Neural progenitor cell (in vitro differentiated cells): ENCODE data around the gene TGFBR2.

Source experiments
- CTCF ChIP-seq: fragments of 200-600 bp; sonication (generic); IDR thresholded peaks from 2 replicates; pipeline ENCODE4 v1.5.1; 2017; ENCODE audit warnings: antibody characterized with exemption, mild to moderate bottlenecking
- EZH2 ChIP-seq: fragments of 200-600 bp; sonication (generic); IDR thresholded peaks from 2 replicates; pipeline ENCODE4 v1.6.1; 2017; ENCODE audit warnings: antibody characterized with exemption, mild to moderate bottlenecking, moderate library complexity
- EZH2phosphoT487 ChIP-seq: fragments of 200-600 bp; sonication (generic); IDR thresholded peaks from 2 replicates; pipeline ENCODE4 v1.6.1; 2017; ENCODE audit warnings: antibody characterized with exemption

GRCh38 chr3:30557746-30558303 lies 48.6 kb upstream of the TGFBR2 start:
- TF ChIP-seq CTCF (no peak), EZH2 (no peak), EZH2phosphoT487 (no peak)
